Nephron (organoid): ENCODE data around the gene HS3ST1.
"Not testable (repeated sequence)": the region's sequence is repeated elsewhere in the genome, so short reads cannot be mapped to it uniquely, and the experiment has no call there.

Experiments used
- H3K27ac Mint-ChIP-seq, 3 experiments: 2 replicates each; pipeline ENCODE4 v1.8.0; 2020; ENCODE audit warnings: mixed read lengths in 3 of 3, mild to moderate bottlenecking in 2 of 3, moderate library complexity in 1 of 3
- H3K27me3 Mint-ChIP-seq: 2 replicates; pipeline ENCODE4 v1.8.0; 2021; ENCODE audit warnings: low read depth, mild to moderate bottlenecking, moderate library complexity, mixed read lengths
- H3K36me3 Mint-ChIP-seq: 2 replicates; pipeline ENCODE4 v1.8.0; 2020; ENCODE audit warnings: low read depth, mixed read lengths
- H3K4me1 Mint-ChIP-seq: 2 replicates; pipeline ENCODE4 v1.8.0; 2020; ENCODE audit warnings: mixed read lengths
- H3K4me3 Mint-ChIP-seq, 3 experiments: 2 replicates each; pipeline ENCODE4 v1.8.0; 2020; ENCODE audit warnings: mild to moderate bottlenecking in 3 of 3, mixed read lengths in 3 of 3, moderate library complexity in 2 of 3
- H3K9me3 Mint-ChIP-seq: 2 replicates; pipeline ENCODE4 v1.8.0; 2020; ENCODE audit warnings: mixed read lengths
- CTCF ChIP-seq, 3 experiments: fragments of 200-600 bp; sonication (generic); IDR thresholded peaks; one replicate each; pipeline ENCODE4 v1.5.0; 2021; ENCODE audit warnings: antibody characterized with exemption in 3 of 3; ENCODE audit not compliant: unreplicated experiment in 3 of 3

Gene HS3ST1

GRCh38 chr4:11397819-11398610, 30.7 kb downstream of the HS3ST1 start:
- TF ChIP-seq CTCF (IDR thresholded peaks at IDR 0.05; ENCODE audit: unreplicated experiment in 3 of 3) = no peak
- H3K27me3 Mint-ChIP-seq = peaks cover 3% of the 10 kb centered on the region
- no peak overlapping the region for H3K27ac Mint-ChIP-seq
- no peaks in the 10 kb centered on the region for H3K36me3 Mint-ChIP-seq
- no peaks in the 10 kb centered on the region for H3K4me1 Mint-ChIP-seq
- H3K9me3 Mint-ChIP-seq = no peaks in the 10 kb centered on the region
- no peak overlapping the region for H3K4me3 Mint-ChIP-seq

- no peak overlapping the region for H3K4me3 Mint-ChIP-seq
- no peaks in the 10 kb centered on the region for H3K36me3 Mint-ChIP-seq
- H3K9me3 Mint-ChIP-seq = no peaks in the 10 kb centered on the region
- no peaks in the 10 kb centered on the region for H3K4me1 Mint-ChIP-seq
- H3K27ac Mint-ChIP-seq = no peak overlapping the region
- TF ChIP-seq CTCF (IDR thresholded peaks at IDR 0.05; ENCODE audit: unreplicated experiment in 3 of 3) = no peak
- peaks cover 3% of the 10 kb centered on the region for H3K27me3 Mint-ChIP-seq
Measured at GRCh38 chr4:11397146-11397545, 31.5 kb downstream of the HS3ST1 start.

- no peak overlapping the region for H3K27ac Mint-ChIP-seq
- H3K9me3 Mint-ChIP-seq = no peaks in the 10 kb centered on the region
- H3K36me3 Mint-ChIP-seq = no peaks in the 10 kb centered on the region
- peaks cover 3% of the 10 kb centered on the region for H3K27me3 Mint-ChIP-seq
- no peak overlapping the region for H3K4me3 Mint-ChIP-seq
- no peak for TF ChIP-seq CTCF (IDR thresholded peaks at IDR 0.05; ENCODE audit: unreplicated experiment in 3 of 3)
- no peaks in the 10 kb centered on the region for H3K4me1 Mint-ChIP-seq
Measured at GRCh38 chr4:11393551-11393950, 35.1 kb downstream of the HS3ST1 start.

- H3K27ac Mint-ChIP-seq, H3K27me3 Mint-ChIP-seq, H3K9me3 Mint-ChIP-seq, H3K4me3 Mint-ChIP-seq, H3K36me3 Mint-ChIP-seq, H3K4me1 Mint-ChIP-seq: not testable (repeated sequence)
Measured at GRCh38 chr4:11384072-11384471, 44.6 kb downstream of the HS3ST1 start.

- peaks cover 4% of the 10 kb centered on the region for H3K9me3 Mint-ChIP-seq
- peaks cover 5% of the 10 kb centered on the region for H3K27me3 Mint-ChIP-seq
- H3K4me3 Mint-ChIP-seq = no peak overlapping the region
- no peak for TF ChIP-seq CTCF (IDR thresholded peaks at IDR 0.05; ENCODE audit: unreplicated experiment in 3 of 3)
- H3K27ac Mint-ChIP-seq = no peak overlapping the region
- no peaks in the 10 kb centered on the region for H3K4me1 Mint-ChIP-seq
- no peaks in the 10 kb centered on the region for H3K36me3 Mint-ChIP-seq
Measured at GRCh38 chr4:11376571-11376970, 52.1 kb downstream of the HS3ST1 start.

GRCh38 chr4:11376146-11376545, 52.5 kb downstream of the HS3ST1 start:
- H3K27ac Mint-ChIP-seq = no peak overlapping the region
- no peak for TF ChIP-seq CTCF (IDR thresholded peaks at IDR 0.05; ENCODE audit: unreplicated experiment in 3 of 3)
- H3K4me1 Mint-ChIP-seq = no peaks in the 10 kb centered on the region
- no peaks in the 10 kb centered on the region for H3K36me3 Mint-ChIP-seq
- H3K9me3 Mint-ChIP-seq = peaks cover 4% of the 10 kb centered on the region
- peaks cover 7% of the 10 kb centered on the region for H3K27me3 Mint-ChIP-seq
- H3K4me3 Mint-ChIP-seq = no peak overlapping the region
